Right lobe of liver (tissue), 4 donors: Measurements from ENCODE around the gene ZFAND3.

ENCODE experiments used
- POLR2A ChIP-seq: fragments of 450-650 bp; IDR thresholded peaks from one replicate; pipeline ENCODE4 v1.6.1; 2017; ENCODE audit warnings: antibody characterized with exemption, mild to moderate bottlenecking
- TF ChIP-seq, protein P1 (sequence below), 4 donors: fragments of 200-600 bp in 3 of 4; fragments of 450-650 bp in 1 of 4; IDR thresholded peaks; one replicate each; pipeline versions ENCODE4 v1.5.1 to v1.8.0; 2016 to 2022; ENCODE audit warnings: antibody characterized with exemption in 4 of 4, mild to moderate bottlenecking in 2 of 4
- donor health status: DM: no; HTN: no; CAD: no.
- donor health status: DM: no; HTN: no; CAD: no.
- donor health status: DM: no; HTN: yes; CAD: no.

GRCh38 chr6:37981626-37982025 is 162.1 kb downstream of the ZFAND3 start:
- TF ChIP-seq, protein P1, sequence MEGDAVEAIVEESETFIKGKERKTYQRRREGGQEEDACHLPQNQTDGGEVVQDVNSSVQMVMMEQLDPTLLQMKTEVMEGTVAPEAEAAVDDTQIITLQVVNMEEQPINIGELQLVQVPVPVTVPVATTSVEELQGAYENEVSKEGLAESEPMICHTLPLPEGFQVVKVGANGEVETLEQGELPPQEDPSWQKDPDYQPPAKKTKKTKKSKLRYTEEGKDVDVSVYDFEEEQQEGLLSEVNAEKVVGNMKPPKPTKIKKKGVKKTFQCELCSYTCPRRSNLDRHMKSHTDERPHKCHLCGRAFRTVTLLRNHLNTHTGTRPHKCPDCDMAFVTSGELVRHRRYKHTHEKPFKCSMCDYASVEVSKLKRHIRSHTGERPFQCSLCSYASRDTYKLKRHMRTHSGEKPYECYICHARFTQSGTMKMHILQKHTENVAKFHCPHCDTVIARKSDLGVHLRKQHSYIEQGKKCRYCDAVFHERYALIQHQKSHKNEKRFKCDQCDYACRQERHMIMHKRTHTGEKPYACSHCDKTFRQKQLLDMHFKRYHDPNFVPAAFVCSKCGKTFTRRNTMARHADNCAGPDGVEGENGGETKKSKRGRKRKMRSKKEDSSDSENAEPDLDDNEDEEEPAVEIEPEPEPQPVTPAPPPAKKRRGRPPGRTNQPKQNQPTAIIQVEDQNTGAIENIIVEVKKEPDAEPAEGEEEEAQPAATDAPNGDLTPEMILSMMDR (IDR thresholded peaks at IDR 0.05): no peak
- no peak for TF ChIP-seq POLR2A
